IPS-18c (cell line): ENCODE results near the gene LOXL3.
"Not testable (repeated sequence)": the region's sequence is repeated elsewhere in the genome, so short reads cannot be mapped to it uniquely, and the experiment has no call there.

ENCODE experiments used
- H3K4me3 ChIP-seq: 2 replicates; pipeline ENCODE4 v1.7.0; 2013; ENCODE audit warnings: low read depth, mild to moderate bottlenecking, low read length, moderate library complexity; ENCODE audit not compliant: insufficient read depth
- H3K9me3 ChIP-seq: one replicate; pipeline ENCODE4 v1.6.1; 2013; ENCODE audit warnings: mild to moderate bottlenecking, low read length, moderate library complexity; ENCODE audit not compliant: control insufficient read depth, insufficient read depth

LOXL3 gene

GRCh38 chr2:74576211-74576862 lies 22.6 kb upstream of the LOXL3 start:
- no peak overlapping the region for H3K4me3 ChIP-seq
- no peaks in the 10 kb centered on the region for H3K9me3 ChIP-seq

- H3K9me3 ChIP-seq = no peaks in the 10 kb centered on the region
- H3K4me3 ChIP-seq = no peak overlapping the region
Observed at GRCh38 chr2:74575320-74575719, 21.6 kb upstream of the LOXL3 start.

- Histone ChIP-seq H3K4me3 (no peak overlapping the region), H3K9me3 (no peaks in the 10 kb centered on the region)
Observed at GRCh38 chr2:74573747-74574562, 20.2 kb upstream of the LOXL3 start.

- H3K4me3 ChIP-seq = no peak overlapping the region
- H3K9me3 ChIP-seq = no peaks in the 10 kb centered on the region
Observed at GRCh38 chr2:74572178-74572925, 18.6 kb upstream of the LOXL3 start.

- H3K9me3 ChIP-seq = no peaks in the 10 kb centered on the region
- H3K4me3 ChIP-seq = no peak overlapping the region
Observed at GRCh38 chr2:74571058-74571457, 17.3 kb upstream of the LOXL3 start.

GRCh38 chr2:74569686-74570085 lies 15.9 kb upstream of the LOXL3 start:
- Histone ChIP-seq H3K9me3 (no peaks in the 10 kb centered on the region), H3K4me3 (no peak overlapping the region)

GRCh38 chr2:74567881-74568280 lies 14.1 kb upstream of the LOXL3 start:
- Histone ChIP-seq H3K9me3 (no peaks in the 10 kb centered on the region), H3K4me3 (no peak overlapping the region)

GRCh38 chr2:74566754-74567085 lies 13.0 kb upstream of the LOXL3 start:
- H3K4me3 ChIP-seq = no peak overlapping the region
- H3K9me3 ChIP-seq = no peaks in the 10 kb centered on the region

GRCh38 chr2:74566076-74566753 lies 12.5 kb upstream of the LOXL3 start:
- H3K9me3 ChIP-seq = no peaks in the 10 kb centered on the region
- no peak overlapping the region for H3K4me3 ChIP-seq

GRCh38 chr2:74564222-74564621 lies 10.5 kb upstream of the LOXL3 start:
- no peaks in the 10 kb centered on the region for H3K9me3 ChIP-seq
- H3K4me3 ChIP-seq = no peak overlapping the region

GRCh38 chr2:74562126-74562775 lies 8.5 kb upstream of the LOXL3 start:
- no peaks in the 10 kb centered on the region for H3K9me3 ChIP-seq
- H3K4me3 ChIP-seq = no peak overlapping the region

- not testable (repeated sequence) for H3K4me3 ChIP-seq, H3K9me3 ChIP-seq
Observed at GRCh38 chr2:74561022-74561421, 7.3 kb upstream of the LOXL3 start.

- no peak overlapping the region for H3K4me3 ChIP-seq
- no peaks in the 10 kb centered on the region for H3K9me3 ChIP-seq
Observed at GRCh38 chr2:74560591-74560990, 6.8 kb upstream of the LOXL3 start.

GRCh38 chr2:74559912-74560311 lies 6.2 kb upstream of the LOXL3 start:
- Histone ChIP-seq H3K4me3 (no peak overlapping the region), H3K9me3 (no peaks in the 10 kb centered on the region)

- Histone ChIP-seq H3K9me3 (no peaks in the 10 kb centered on the region), H3K4me3 (no peak overlapping the region)
Observed at GRCh38 chr2:74558284-74559230, 4.8 kb upstream of the LOXL3 start.

GRCh38 chr2:74556831-74557370 lies 3.2 kb upstream of the LOXL3 start:
- no peak overlapping the region for H3K4me3 ChIP-seq

More at GRCh38 chr2:74556831-74557370, 3.2 kb upstream of the LOXL3 start:
- H3K9me3 ChIP-seq = no peaks in the 10 kb centered on the region
